GM12872 (cell line): Measurements from ENCODE around the gene SNX9.

Experiments used
- CTCF ChIP-seq: IDR thresholded peaks from 3 replicates; pipeline ENCODE4 v1.5.1; 2011; ENCODE audit warnings: low read depth, mild to moderate bottlenecking, low read length, moderate library complexity; ENCODE audit not compliant: insufficient read depth

The SNX9 gene

GRCh38 chr6:157825243-157825904 lies 2.3 kb downstream of the SNX9 start:
- TF ChIP-seq CTCF: no peak

GRCh38 chr6:157830354-157831017 lies 7.4 kb downstream of the SNX9 start:
- no peak for TF ChIP-seq CTCF

GRCh38 chr6:157831018-157831369 lies 7.9 kb downstream of the SNX9 start:
- TF ChIP-seq CTCF: no peak

- no peak for TF ChIP-seq CTCF
These were observed 8.6 kb downstream of the SNX9 start for GRCh38 chr6:157831424-157832249.

- no peak for TF ChIP-seq CTCF
These were observed 9.4 kb downstream of the SNX9 start for GRCh38 chr6:157832250-157832967.

- no peak for TF ChIP-seq CTCF
These were observed 11.5 kb downstream of the SNX9 start for GRCh38 chr6:157834549-157834948.
